CD4-positive, alpha-beta T cell (primary cell): Measurements from ENCODE around the gene COL20A1. TPM values are rescaled to one million over a fixed set of nuclear protein-coding genes. Genes with fewer than 3 reads are reported as not detected.

Source experiments
- ATAC-seq: fragments of 200-7000 bp; cut with Tn5 transposase; one replicate; pipeline ENCODE4 v1.10.0; 2022; ENCODE audit warnings: mild to moderate bottlenecking; ENCODE audit not compliant: poor library complexity
- CTCF ChIA-PET: fragments of 350-600 bp; sonication (Branson Sonifier 250); formaldehyde crosslinking; loops from one replicate; lab custom pipeline; 2021; ENCODE audit warnings: antibody characterized with exemption, inconsistent platforms; lab: Charles Lee
- POLR2A ChIA-PET: fragments of 350-600 bp; sonication (Branson Sonifier 250); formaldehyde crosslinking; loops from one replicate; lab custom pipeline; 2021; ENCODE audit warnings: antibody characterized with exemption, inconsistent platforms; lab: Charles Lee
- DNase-seq, 14 experiments: peaks; one replicate each; pipeline ENCODE4 v3.0.0-alpha.2; 2013 to 2020; ENCODE audit warnings: mixed read lengths in 2 of 14
- H3K27ac ChIP-seq, 2 donors: one replicate each; pipeline versions ENCODE4 v1.5.1 to v1.7.0; 2013; ENCODE audit warnings: low read length in 2 of 2, low read depth in 1 of 2, mild to moderate bottlenecking in 1 of 2
- H3K27me3 ChIP-seq, 2 experiments: 1 replicate in 1 of 2; 2 replicates in 1 of 2; pipeline versions ENCODE4 v1.6.1 to v1.7.0; 2013; ENCODE audit warnings: low read length in 2 of 2, control low read depth in 1 of 2, mild to moderate bottlenecking in 1 of 2, moderate library complexity in 1 of 2; ENCODE audit not compliant: insufficient read depth in 2 of 2, control insufficient read depth in 1 of 2
- H3K36me3 ChIP-seq: one replicate; pipeline ENCODE4 v1.6.1; 2013; ENCODE audit warnings: low read length, control low read depth; ENCODE audit not compliant: insufficient read depth
- H3K4me1 ChIP-seq: one replicate; pipeline ENCODE4 v1.6.1; 2013; ENCODE audit warnings: low read length, control low read depth; ENCODE audit not compliant: insufficient read depth
- H3K4me3 ChIP-seq: one replicate; pipeline ENCODE4 v1.5.1; 2013; ENCODE audit warnings: mild to moderate bottlenecking, low read length, moderate library complexity
- H3K9me3 ChIP-seq, 2 experiments: 1 replicate in 1 of 2; 2 replicates in 1 of 2; pipeline versions ENCODE4 v1.6.1 to v1.7.0; 2013; ENCODE audit warnings: low read length in 2 of 2, mild to moderate bottlenecking in 2 of 2, control low read depth in 1 of 2, moderate library complexity in 1 of 2; ENCODE audit not compliant: control insufficient read depth in 1 of 2, insufficient read depth in 1 of 2
- H3K27ac Mint-ChIP-seq: one replicate; pipeline ENCODE4 v1.8.0; 2020; ENCODE audit warnings: mixed read lengths
- H3K27me3 Mint-ChIP-seq: one replicate; pipeline ENCODE4 v1.8.0; 2021; ENCODE audit warnings: mixed read lengths
- H3K36me3 Mint-ChIP-seq: one replicate; pipeline ENCODE4 v1.8.0; 2021; ENCODE audit warnings: low read depth, mixed read lengths
- H3K4me1 Mint-ChIP-seq: one replicate; pipeline ENCODE4 v1.8.0; 2021; ENCODE audit warnings: low read depth, mixed read lengths
- H3K4me3 Mint-ChIP-seq: one replicate; pipeline ENCODE4 v1.8.0; 2020; ENCODE audit warnings: mild to moderate bottlenecking, mixed read lengths
- H3K9me3 Mint-ChIP-seq: one replicate; pipeline ENCODE4 v1.8.0; 2020; ENCODE audit warnings: mixed read lengths
- CTCF ChIP-seq: fragments of 200-600 bp; IDR thresholded peaks from one replicate; pipeline ENCODE4 v1.8.0; 2022; ENCODE audit warnings: antibody characterized with exemption, mild to moderate bottlenecking
- intact Hi-C, 2 experiments: fragments of 100-400 bp; cut with DNase I in 1 of 2; cut with micrococcal nuclease in 1 of 2; formaldehyde crosslinking; loops; one replicate each; pipeline versions ENCODE4 v1.15.1 to v1.9.0; 2023 to 2025; cut with DNase I, micrococcal nuclease
- total RNA-seq, 174 experiments: library from RNA in 2 of 174; stranded (reverse) in 2 of 174; gene quantifications; one replicate each; pipeline ENCODE4 v1.2.3 and lab custom pipeline; 2021 to 2026

COL20A1 gene
- total RNA-seq, 2 experiments from 2014 or later: 0.03 TPM; not detected in 1

GRCh38 chr20:63291811-63292210 is 1.2 kb upstream of the COL20A1 start:
- Histone ChIP-seq H3K9me3 (peaks cover 0 to 2% of the 10 kb centered on the region in 2 experiments), H3K27me3 (peaks cover 4 to 17% of the 10 kb centered on the region in 2 experiments), H3K27ac (no peak overlapping the region), H3K36me3 (peaks cover 16% of the 10 kb centered on the region), H3K4me3 (no peak overlapping the region), H3K4me1 (peaks cover 25% of the 10 kb centered on the region)
- Mint-ChIP-seq H3K4me3 (no peak overlapping the region), H3K36me3 (peaks cover 12% of the 10 kb centered on the region), H3K9me3 (no peaks in the 10 kb centered on the region), H3K27ac (no peak overlapping the region), H3K4me1 (peaks cover 13% of the 10 kb centered on the region), H3K27me3 (peaks cover 11% of the 10 kb centered on the region)
- no peak for TF ChIP-seq CTCF
- ChIA-PET CTCF (no interaction called here), POLR2A (no interaction called here)
- intact Hi-C loops: no loop called here
- ATAC-seq (no peak), DNase-seq (no peak)

- Mint-ChIP-seq H3K36me3 (peaks cover 7% of the 10 kb centered on the region), H3K27ac (no peak overlapping the region), H3K9me3 (no peaks in the 10 kb centered on the region), H3K27me3 (peaks cover 11% of the 10 kb centered on the region), H3K4me3 (no peak overlapping the region), H3K4me1 (peaks cover 13% of the 10 kb centered on the region)
- peaks cover 6 to 20% of the 10 kb centered on the region in 2 experiments for H3K27me3 ChIP-seq
- CTCF ChIA-PET: no interaction called here
- POLR2A ChIA-PET: no interaction called here
- H3K27ac ChIP-seq: no peak overlapping the region
- peaks cover 25% of the 10 kb centered on the region for H3K4me1 ChIP-seq
- H3K4me3 ChIP-seq: no peak overlapping the region
- intact Hi-C loops: no loop called here
- H3K36me3 ChIP-seq: peaks cover 13% of the 10 kb centered on the region
- peaks cover 0 to 6% of the 10 kb centered on the region in 2 experiments for H3K9me3 ChIP-seq
- TF ChIP-seq CTCF: no peak
- ATAC-seq (no peak), DNase-seq (no peak)
Observed at GRCh38 chr20:63292292-63292701, 689 bp upstream of the COL20A1 start.

- Histone ChIP-seq H3K27ac (no peak overlapping the region), H3K9me3 (peaks cover 0 to 6% of the 10 kb centered on the region in 2 experiments), H3K36me3 (peaks cover 2% of the 10 kb centered on the region), H3K27me3 (peaks cover 11 to 24% of the 10 kb centered on the region in 2 experiments), H3K4me3 (no peak overlapping the region), H3K4me1 (peaks cover 25% of the 10 kb centered on the region)
- ATAC-seq (no peak), DNase-seq (no peak)
- TF ChIP-seq CTCF: no peak
- no peak overlapping the region for H3K27ac Mint-ChIP-seq
- H3K4me1 Mint-ChIP-seq: peaks cover 13% of the 10 kb centered on the region
- intact Hi-C loops: no loop called here
- ChIA-PET POLR2A (no interaction called here), CTCF (no interaction called here)
- peaks cover 18% of the 10 kb centered on the region for H3K27me3 Mint-ChIP-seq
- H3K9me3 Mint-ChIP-seq: no peaks in the 10 kb centered on the region
- H3K36me3 Mint-ChIP-seq: peaks cover 6% of the 10 kb centered on the region
- H3K4me3 Mint-ChIP-seq: no peak overlapping the region
Observed at GRCh38 chr20:63293456-63293855, 470 bp downstream of the COL20A1 start.
